ENCODE data around the gene IFNA7. TPM values are rescaled to one million over a fixed set of nuclear protein-coding genes. Genes with fewer than 3 reads are reported as not detected.
"Not testable (repeated sequence)": the region's sequence is repeated elsewhere in the genome, so short reads cannot be mapped to it uniquely, and the experiment has no call there.

IFNA7 gene
- total RNA-seq, 2 donors from 2014 or later: not detected

DNA sequence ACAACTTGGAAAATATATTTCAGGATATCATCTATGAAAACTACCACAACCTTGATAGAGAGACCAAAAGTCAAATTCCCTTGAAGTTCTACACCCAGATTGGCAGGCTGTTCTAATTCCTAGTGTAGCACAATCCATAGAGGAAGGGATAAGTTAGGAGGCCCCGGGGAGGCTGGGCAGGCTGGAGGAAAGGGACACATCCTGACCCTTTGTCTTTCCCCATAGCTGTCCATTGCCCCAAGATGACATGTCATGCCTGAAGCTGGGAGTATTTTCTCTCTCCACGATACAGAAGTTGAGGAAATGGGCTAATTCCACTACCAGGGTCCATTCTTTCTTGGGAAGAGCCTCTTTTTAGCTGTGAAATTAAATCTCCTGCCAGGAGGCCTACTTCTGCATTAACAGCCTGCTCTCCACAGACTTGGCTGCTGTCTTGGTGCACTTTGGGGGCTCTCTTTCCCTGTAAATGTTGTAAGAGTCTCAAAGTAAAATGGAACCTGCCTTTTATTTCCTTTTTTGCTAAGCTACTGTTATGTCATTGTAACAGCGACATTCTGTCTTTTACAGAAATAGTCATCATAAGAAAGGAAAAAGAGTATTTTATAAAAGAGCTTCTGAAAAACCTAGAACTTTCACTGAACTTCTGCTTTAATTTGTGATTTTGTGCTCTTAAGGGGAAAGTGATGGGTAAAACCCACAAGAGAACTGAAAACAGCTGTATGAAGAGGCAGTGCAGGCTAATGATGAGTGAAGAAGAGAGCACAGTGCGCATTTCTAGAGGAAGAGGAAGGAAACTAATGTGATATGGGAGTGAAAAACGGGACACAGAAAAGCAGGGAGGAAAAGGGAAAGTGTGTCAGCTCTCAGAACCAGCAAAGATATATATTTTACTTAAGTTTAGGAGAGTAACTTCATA is 11.7 kb upstream of the IFNA7 start:
- not testable (repeated sequence) for H3K4me1 Mint-ChIP-seq; H3K4me3 ChIP-seq (ENCODE audit: low read length); H3K9ac ChIP-seq (ENCODE audit: extremely low read depth, low read length, poor library complexity, severe bottlenecking); H3K9me3 Mint-ChIP-seq; H3K36me3 Mint-ChIP-seq (ENCODE audit: low read depth); H3K4me1 ChIP-seq (ENCODE audit: control insufficient read depth, insufficient read depth, low read length); H3K27me3 ChIP-seq (ENCODE audit: control insufficient read depth, insufficient read depth, low read length, poor library complexity, severe bottlenecking); H3K27ac Mint-ChIP-seq; DNase-seq; H3K27ac ChIP-seq (ENCODE audit: low read depth, low read length); H3K36me3 ChIP-seq (ENCODE audit: control insufficient read depth, insufficient read depth, low read length); H3K4me3 Mint-ChIP-seq; H3K9me3 ChIP-seq (ENCODE audit: control insufficient read depth, low read length)
- TF ChIP-seq, protein P1, sequence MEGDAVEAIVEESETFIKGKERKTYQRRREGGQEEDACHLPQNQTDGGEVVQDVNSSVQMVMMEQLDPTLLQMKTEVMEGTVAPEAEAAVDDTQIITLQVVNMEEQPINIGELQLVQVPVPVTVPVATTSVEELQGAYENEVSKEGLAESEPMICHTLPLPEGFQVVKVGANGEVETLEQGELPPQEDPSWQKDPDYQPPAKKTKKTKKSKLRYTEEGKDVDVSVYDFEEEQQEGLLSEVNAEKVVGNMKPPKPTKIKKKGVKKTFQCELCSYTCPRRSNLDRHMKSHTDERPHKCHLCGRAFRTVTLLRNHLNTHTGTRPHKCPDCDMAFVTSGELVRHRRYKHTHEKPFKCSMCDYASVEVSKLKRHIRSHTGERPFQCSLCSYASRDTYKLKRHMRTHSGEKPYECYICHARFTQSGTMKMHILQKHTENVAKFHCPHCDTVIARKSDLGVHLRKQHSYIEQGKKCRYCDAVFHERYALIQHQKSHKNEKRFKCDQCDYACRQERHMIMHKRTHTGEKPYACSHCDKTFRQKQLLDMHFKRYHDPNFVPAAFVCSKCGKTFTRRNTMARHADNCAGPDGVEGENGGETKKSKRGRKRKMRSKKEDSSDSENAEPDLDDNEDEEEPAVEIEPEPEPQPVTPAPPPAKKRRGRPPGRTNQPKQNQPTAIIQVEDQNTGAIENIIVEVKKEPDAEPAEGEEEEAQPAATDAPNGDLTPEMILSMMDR (conservative IDR thresholded peaks at IDR 0.05): peak; percentile 69
- WGBS, 2 experiments (ENCODE audit: insufficient coverage in 1 of 2, insufficient read length in 1 of 2): 46 to 50% methylated on average over 2 to 3 of the region's 5 CpGs
- peaks cover 41% of the 10 kb centered on the region for H3K27me3 Mint-ChIP-seq (ENCODE audit: insufficient read depth)

DNA sequence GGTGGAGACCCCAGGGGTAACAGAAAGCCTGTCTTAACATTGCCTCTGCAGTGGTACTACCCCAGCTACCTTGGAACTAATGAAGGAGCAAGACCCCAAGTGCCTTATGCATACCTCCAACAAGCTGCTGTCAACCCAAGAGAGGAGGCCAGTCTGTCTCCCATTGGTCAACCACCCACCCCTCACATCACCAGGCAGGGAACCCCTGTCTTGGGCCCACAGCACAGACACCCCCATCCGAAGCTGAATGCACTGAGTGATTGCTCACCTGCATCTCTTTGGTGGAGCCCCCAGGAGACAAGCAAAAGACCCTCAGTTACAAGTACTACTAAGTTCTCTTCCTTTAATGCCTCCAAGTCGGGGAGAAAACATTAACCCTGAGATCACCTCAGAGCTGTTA is 10.2 kb upstream of the IFNA7 start:
- not testable (repeated sequence) for H3K9me3 Mint-ChIP-seq; H3K9me3 ChIP-seq (ENCODE audit: control insufficient read depth, low read length); H3K36me3 ChIP-seq (ENCODE audit: control insufficient read depth, insufficient read depth, low read length); H3K9ac ChIP-seq (ENCODE audit: extremely low read depth, low read length, poor library complexity, severe bottlenecking); DNase-seq; H3K4me3 ChIP-seq (ENCODE audit: low read length); H3K4me1 Mint-ChIP-seq; H3K27ac ChIP-seq (ENCODE audit: low read depth, low read length); H3K36me3 Mint-ChIP-seq (ENCODE audit: low read depth); H3K27ac Mint-ChIP-seq; H3K4me3 Mint-ChIP-seq; H3K27me3 ChIP-seq (ENCODE audit: control insufficient read depth, insufficient read depth, low read length, poor library complexity, severe bottlenecking); H3K4me1 ChIP-seq (ENCODE audit: control insufficient read depth, insufficient read depth, low read length)
- H3K27me3 Mint-ChIP-seq (ENCODE audit: insufficient read depth): peaks cover 30% of the 10 kb centered on the region
- WGBS, 2 experiments (ENCODE audit: insufficient coverage in 1 of 2, insufficient read length in 1 of 2): 80% methylated on average over 2 of the region's 2 CpGs; no CpG with 5 or more reads in 1 of the 2 experiments

DNA sequence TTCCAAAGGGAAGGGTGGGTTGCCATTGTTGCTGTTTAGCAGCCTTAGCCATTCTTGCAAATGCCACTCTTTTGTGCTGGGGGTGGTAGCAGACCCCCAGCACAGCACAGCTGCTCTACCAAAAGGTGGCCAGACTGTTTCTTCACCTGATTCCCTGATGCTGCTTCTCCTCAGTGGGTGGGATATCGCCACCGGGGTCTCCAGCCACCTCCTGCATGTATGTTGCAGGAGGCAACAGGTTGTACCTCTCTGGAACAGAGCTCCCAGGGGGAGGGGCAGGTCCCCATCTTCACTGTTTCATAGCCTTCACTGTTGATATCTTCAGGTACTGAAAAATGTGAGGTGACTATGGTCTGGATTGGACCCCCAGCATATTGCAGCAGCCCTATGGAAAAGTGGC is 8.8 kb upstream of the IFNA7 start:
- H3K9me3 Mint-ChIP-seq; H3K9me3 ChIP-seq (ENCODE audit: control insufficient read depth, low read length); H3K4me3 Mint-ChIP-seq; H3K4me1 Mint-ChIP-seq; H3K27ac Mint-ChIP-seq; H3K36me3 ChIP-seq (ENCODE audit: control insufficient read depth, insufficient read depth, low read length); H3K36me3 Mint-ChIP-seq (ENCODE audit: low read depth); H3K4me3 ChIP-seq (ENCODE audit: low read length); H3K9ac ChIP-seq (ENCODE audit: extremely low read depth, low read length, poor library complexity, severe bottlenecking); H3K4me1 ChIP-seq (ENCODE audit: control insufficient read depth, insufficient read depth, low read length); H3K27me3 ChIP-seq (ENCODE audit: control insufficient read depth, insufficient read depth, low read length, poor library complexity, severe bottlenecking); DNase-seq; H3K27ac ChIP-seq (ENCODE audit: low read depth, low read length): not testable (repeated sequence)
- H3K27me3 Mint-ChIP-seq (ENCODE audit: insufficient read depth): peaks cover 30% of the 10 kb centered on the region
- 100% methylated on average over 2 of the region's 2 CpGs for WGBS, 2 experiments (ENCODE audit: insufficient coverage in 1 of 2, insufficient read length in 1 of 2)

DNA sequence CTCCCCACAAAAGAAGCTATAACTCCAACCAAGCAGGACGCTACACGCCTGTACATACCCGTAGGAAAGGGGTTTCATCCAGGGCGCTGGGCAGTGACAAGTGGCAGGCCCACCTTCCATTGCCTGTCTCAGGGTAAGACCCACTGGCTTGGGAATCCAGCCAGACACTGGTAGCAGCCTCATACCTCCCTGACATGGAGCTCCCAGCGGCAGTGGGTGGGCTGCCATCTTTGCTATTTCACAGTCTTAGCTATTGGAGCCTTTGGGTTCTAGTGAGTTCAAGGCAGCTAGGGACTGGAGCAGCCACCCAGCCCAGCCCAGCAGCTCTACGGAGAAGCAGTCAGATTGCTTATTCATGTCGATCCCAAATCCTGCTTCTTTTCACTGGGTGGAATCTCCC is 8.3 kb upstream of the IFNA7 start:
- TF ChIP-seq, protein P1 (conservative IDR thresholded peaks at IDR 0.05): no peak
- Histone ChIP-seq H3K4me1 (ENCODE audit: control insufficient read depth, insufficient read depth, low read length) (no peaks in the 10 kb centered on the region), H3K27ac (ENCODE audit: low read depth, low read length) (no peak overlapping the region), H3K4me3 (ENCODE audit: low read length) (no peak overlapping the region), H3K27me3 (ENCODE audit: control insufficient read depth, insufficient read depth, low read length, poor library complexity, severe bottlenecking) (no peaks in the 10 kb centered on the region), H3K36me3 (ENCODE audit: control insufficient read depth, insufficient read depth, low read length) (no peaks in the 10 kb centered on the region), H3K9me3 (ENCODE audit: control insufficient read depth, low read length) (no peaks in the 10 kb centered on the region), H3K9ac (ENCODE audit: extremely low read depth, low read length, poor library complexity, severe bottlenecking) (no peak overlapping the region)
- WGBS, 2 experiments (ENCODE audit: insufficient coverage in 1 of 2, insufficient read length in 1 of 2): 94 to 96% methylated on average over 7 of the region's 7 CpGs
- H3K9me3 Mint-ChIP-seq: no peaks in the 10 kb centered on the region
- H3K27ac Mint-ChIP-seq: no peak overlapping the region
- no peak for DNase-seq
- no peaks in the 10 kb centered on the region for H3K4me1 Mint-ChIP-seq
- H3K4me3 Mint-ChIP-seq: no peak overlapping the region
- H3K36me3 Mint-ChIP-seq (ENCODE audit: low read depth): no peaks in the 10 kb centered on the region
- peaks cover 25% of the 10 kb centered on the region for H3K27me3 Mint-ChIP-seq (ENCODE audit: insufficient read depth)

DNA sequence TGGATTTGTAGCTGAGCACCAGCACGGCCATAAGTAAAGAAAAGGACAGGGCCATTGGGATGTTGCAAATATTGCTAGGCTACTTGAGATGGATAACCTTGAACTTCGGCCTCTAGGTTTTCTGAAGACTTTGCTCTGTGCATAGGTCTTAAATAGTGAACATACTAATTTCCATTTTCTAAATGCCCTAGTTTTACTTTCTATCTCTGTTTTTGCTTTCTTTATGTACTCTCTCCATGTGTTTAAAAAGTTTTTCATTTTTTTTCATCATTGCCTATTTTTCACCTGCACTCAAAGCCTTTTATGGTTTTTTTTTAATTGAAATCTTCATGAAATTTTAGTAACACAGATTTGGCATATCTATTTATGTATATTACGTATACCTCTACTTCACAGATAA is 5.0 kb upstream of the IFNA7 start, which contains the start of gene IFNA10:
IFNA10 (minus strand) TSS at position 101 of the 400 bp plus-strand sequence; CDS start at position 55, 46 bp downstream.
- H3K4me1 Mint-ChIP-seq; H3K27me3 ChIP-seq (ENCODE audit: control insufficient read depth, insufficient read depth, low read length, poor library complexity, severe bottlenecking); H3K9me3 ChIP-seq (ENCODE audit: control insufficient read depth, low read length); H3K9ac ChIP-seq (ENCODE audit: extremely low read depth, low read length, poor library complexity, severe bottlenecking); H3K4me1 ChIP-seq (ENCODE audit: control insufficient read depth, insufficient read depth, low read length); H3K9me3 Mint-ChIP-seq; H3K27ac Mint-ChIP-seq; H3K36me3 ChIP-seq (ENCODE audit: control insufficient read depth, insufficient read depth, low read length); H3K4me3 ChIP-seq (ENCODE audit: low read length); DNase-seq; H3K36me3 Mint-ChIP-seq (ENCODE audit: low read depth); H3K27ac ChIP-seq (ENCODE audit: low read depth, low read length); H3K4me3 Mint-ChIP-seq: not testable (repeated sequence)
- 93% methylated on average over 1 of the region's 3 CpGs; no CpG with 5 or more reads in 1 of the 2 experiments for WGBS, 2 experiments (ENCODE audit: insufficient coverage in 1 of 2, insufficient read length in 1 of 2)
- H3K27me3 Mint-ChIP-seq (ENCODE audit: insufficient read depth): peaks cover 23% of the 10 kb centered on the region
